Smooth muscle cell (in vitro differentiated cells): ENCODE measurements around the gene PCDH8. TPM values are rescaled to one million over a fixed set of nuclear protein-coding genes. Genes with fewer than 3 reads are reported as not detected.

ENCODE experiments used
- DNase-seq: peaks from one replicate; lab custom pipeline; 2025; ENCODE audit not compliant: unreplicated experiment; lab: John Stamatoyannopoulos, UW
- H2AFZ ChIP-seq: fragments of 200-600 bp; sonication (generic); 2 replicates; pipeline ENCODE4 v1.6.0; 2016; ENCODE audit warnings: antibody characterized with exemption, low read depth, mild to moderate bottlenecking
- H3F3A ChIP-seq: fragments of 200-600 bp; sonication (generic); 2 replicates; pipeline ENCODE4 v1.6.0; 2017; ENCODE audit warnings: antibody characterized with exemption, low read depth
- H3K27ac ChIP-seq: fragments of 200-600 bp; sonication (generic); 2 replicates; pipeline ENCODE4 v1.5.1; 2016; ENCODE audit warnings: low read depth, mild to moderate bottlenecking
- H3K27me3 ChIP-seq: fragments of 200-600 bp; sonication (generic); 2 replicates; pipeline ENCODE4 v1.6.1; 2016; ENCODE audit warnings: low read depth, mild to moderate bottlenecking
- H3K36me3 ChIP-seq: fragments of 200-600 bp; sonication (generic); 2 replicates; pipeline ENCODE4 v1.5.1; 2016; ENCODE audit warnings: low read depth
- H3K4me1 ChIP-seq: fragments of 200-600 bp; sonication (generic); 2 replicates; pipeline ENCODE4 v1.5.1; 2016; ENCODE audit warnings: low read depth
- H3K4me2 ChIP-seq: fragments of 200-600 bp; sonication (generic); 2 replicates; pipeline ENCODE4 v1.6.0; 2016; ENCODE audit warnings: mild to moderate bottlenecking
- H3K4me3 ChIP-seq: fragments of 200-600 bp; sonication (generic); 2 replicates; pipeline ENCODE4 v1.5.1; 2016; ENCODE audit warnings: mild to moderate bottlenecking
- H3K79me2 ChIP-seq: fragments of 200-600 bp; sonication (generic); 2 replicates; pipeline ENCODE4 v1.6.0; 2016; ENCODE audit warnings: low read depth, mild to moderate bottlenecking
- H3K9ac ChIP-seq: fragments of 200-600 bp; sonication (generic); 2 replicates; pipeline ENCODE4 v1.6.0; 2016; ENCODE audit warnings: low read depth
- H3K9me3 ChIP-seq: fragments of 200-600 bp; sonication (generic); replicated peaks from 2 replicates; pipeline ENCODE4 v1.5.1; 2016; ENCODE audit warnings: low read depth
- H4K20me1 ChIP-seq: fragments of 200-600 bp; sonication (generic); 2 replicates; pipeline ENCODE4 v1.6.0; 2016; ENCODE audit warnings: low read depth
- CTCF ChIP-seq: fragments of 200-600 bp; sonication (generic); IDR thresholded peaks from 2 replicates; pipeline ENCODE4 v1.5.1; 2017; ENCODE audit warnings: borderline replicate concordance, mild to moderate bottlenecking, antibody characterized with exemption; ENCODE audit not compliant: insufficient read depth, poor library complexity, severe bottlenecking
- WGBS: methylation state at CpG from one replicate; pipeline ENCODE4 v1.1.7; 2016; ENCODE audit warnings: low lambda C conversion rate; 5-methylcytosine and 5-hydroxymethylcytosine counted together
- microRNA counts: library from miRNA; unstranded; fragments of <30 nt; microRNA quantifications from one replicate; lab custom pipeline; 2016
- microRNA-seq: library from miRNA; unstranded; fragments of <30 nt; microRNA quantifications from one replicate; pipeline ENCODE4, GENCODE V29; 2016; ENCODE audit warnings: borderline number of aligned reads
- polyA plus RNA-seq: library from polyadenylated mRNA; unstranded; fragments of >200 nt; fragmentation: Nextera tagmentation; extraction: Ambion mirVana; gene quantifications from 2 replicates; pipeline ENCODE4 v1.2.1, GENCODE V29; 2016
- small RNA-seq: library from RNA; depleted of rRNA; stranded (forward); fragments of <200 nt; gene quantifications from one replicate; pipeline ENCODE3, GENCODE V24; 2014
- total RNA-seq: library from RNA; depleted of rRNA; stranded (reverse); fragments of >200 nt; gene quantifications from 2 replicates; pipeline ENCODE4 v1.2.3, GENCODE V29; 2014

The PCDH8 gene
- total and polyA plus RNA-seq, 2 experiments from 2014 or later, result 0.58 to 2.1 TPM

DNA sequence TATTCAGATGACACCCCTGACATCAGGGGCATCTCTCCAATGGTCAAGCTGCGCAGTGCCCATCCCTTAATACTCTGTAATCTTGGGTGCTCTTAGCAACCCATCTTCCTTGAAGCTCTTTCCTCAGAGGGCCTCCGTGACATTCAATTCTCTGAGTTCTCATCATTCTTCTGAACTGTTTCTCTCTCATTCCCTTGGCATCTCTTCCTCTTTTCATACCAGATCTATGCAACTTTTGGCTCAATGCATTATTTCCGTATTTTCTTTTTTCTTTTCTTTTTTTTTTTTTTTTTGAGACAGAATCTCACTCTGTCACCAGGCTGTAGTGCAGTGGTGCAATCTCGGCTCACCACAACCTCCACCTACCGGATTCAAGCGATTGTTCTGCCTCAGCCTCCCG is 53.9 kb downstream of the PCDH8 start:
- Histone ChIP-seq H3K9ac (no peak overlapping the region), H3K4me3 (no peak overlapping the region), H2AFZ (no peak overlapping the region), H3K4me1 (no peaks in the 10 kb centered on the region), H3K36me3 (no peaks in the 10 kb centered on the region), H3K79me2 (no peaks in the 10 kb centered on the region), H3F3A (no peaks in the 10 kb centered on the region), H4K20me1 (no peaks in the 10 kb centered on the region), H3K27me3 (no peaks in the 10 kb centered on the region), H3K27ac (no peak overlapping the region), H3K9me3 (no peaks in the 10 kb centered on the region), H3K4me2 (no peak overlapping the region)
- no peak for TF ChIP-seq CTCF
- WGBS, result 93% methylated on average over 7 of the region's 7 CpGs
- DNase-seq, result no peak

DNA sequence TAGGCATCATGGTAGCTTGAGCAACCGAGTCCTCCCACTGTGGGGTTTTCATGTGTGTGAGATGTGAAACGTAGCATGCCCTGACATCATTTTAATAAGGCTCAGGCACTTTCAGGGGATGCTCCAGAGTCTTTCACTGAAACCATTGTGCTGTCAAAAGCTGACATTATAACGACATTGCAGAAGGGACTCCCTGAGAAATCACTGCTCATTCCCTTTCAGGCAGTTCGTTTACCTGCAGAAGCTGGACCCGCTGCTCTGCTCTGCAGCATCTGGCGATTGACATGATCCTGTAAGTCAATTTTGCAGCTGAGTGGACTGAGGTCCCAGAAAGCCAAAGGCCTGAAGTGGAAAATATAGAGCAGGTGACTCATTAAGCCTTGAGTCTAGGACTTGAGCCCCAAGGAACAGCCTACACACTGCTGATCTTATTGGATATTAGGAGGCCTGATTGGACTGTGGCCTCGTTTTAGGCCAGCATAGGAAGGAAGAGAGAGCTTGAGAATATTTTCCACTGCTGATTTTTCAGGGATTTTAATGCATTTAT is 54.9 kb downstream of the PCDH8 start:
- no peaks in the 10 kb centered on the region for H3F3A ChIP-seq
- no peak for DNase-seq
- H3K36me3 ChIP-seq, result no peaks in the 10 kb centered on the region
- H3K27me3 ChIP-seq, result no peaks in the 10 kb centered on the region
- H2AFZ ChIP-seq, result no peak overlapping the region
- no peaks in the 10 kb centered on the region for H3K9me3 ChIP-seq
- no peak for TF ChIP-seq CTCF
- no peak overlapping the region for H3K27ac ChIP-seq
- H3K4me3 ChIP-seq, result no peak overlapping the region
- WGBS, result 92% methylated on average over 7 of the region's 7 CpGs
- no peaks in the 10 kb centered on the region for H3K79me2 ChIP-seq
- no peaks in the 10 kb centered on the region for H4K20me1 ChIP-seq
- no peak overlapping the region for H3K9ac ChIP-seq
- no peaks in the 10 kb centered on the region for H3K4me1 ChIP-seq
- no peak overlapping the region for H3K4me2 ChIP-seq

MicroRNAs encoded within 50 kb of the gene (microRNA counts, 767-probe panel; counts per million panel counts)
- 183 counts per million for microRNA hsa-miR-759 (lab: Ali Mortazavi, UCI)

Small RNAs within 50 kb of the gene (microRNA-seq; reads per million reads assigned to microRNA genes)
- gene MIR759, result not detected

Small RNAs within 50 kb of the gene (small RNA-seq; reads per million reads assigned to genes)
- not detected for gene MIR759

Other genes with a start within 250 kb of the PCDH8 start
- gene HNRNPA1L2, start 206.2 kb downstream of the PCDH8 start, total RNA-seq, result 4.7 and 7.8 TPM in 2 replicates
- gene HNRNPA1L2, start 206.2 kb downstream of the PCDH8 start, polyA plus RNA-seq, result 9.5 and 11.9 TPM in 2 replicates
- 42.9 and 54.3 TPM in 2 replicates for gene SUGT1, start 195.8 kb downstream of the PCDH8 start, total RNA-seq
- gene SUGT1, start 195.8 kb downstream of the PCDH8 start, polyA plus RNA-seq, result 64.4 and 78.8 TPM in 2 replicates
- gene CNMD, start 108.8 kb downstream of the PCDH8 start, total RNA-seq, result 0.22 TPM in 1 of 2 replicates, not detected in the other
- gene CNMD, start 108.8 kb downstream of the PCDH8 start, polyA plus RNA-seq, result not detected in 2 replicates
- gene OLFM4, start 180.2 kb upstream of the PCDH8 start, total RNA-seq, result not detected in 2 replicates
- gene OLFM4, start 180.2 kb upstream of the PCDH8 start, polyA plus RNA-seq, result not detected in 2 replicates